Measurements from ENCODE around the gene KIF26B. TPM values are rescaled to one million over a fixed set of nuclear protein-coding genes. Genes with fewer than 3 reads are reported as not detected.

KIF26B gene
- total and polyA plus RNA-seq, 2 experiments from 2014 or later = 0.03 to 0.76 TPM

GRCh38 chr1:245124241-245124640, 30.5 kb upstream of the KIF26B start (continued):
- no peak for TF ChIP-seq ZNF462 (CRISPR knock-in tag; IDR thresholded peaks at IDR 0.05)
- no peak for TF ChIP-seq POLR2AphosphoS5 (IDR thresholded peaks at IDR 0.05; ENCODE audit: low read depth)
- no peak for TF ChIP-seq EZH2 (IDR thresholded peaks at IDR 0.05; ENCODE audit: low read depth, unreplicated experiment)
- TF ChIP-seq CTCF (conservative IDR thresholded peaks at IDR 0.05; ENCODE audit: low read depth in 2 of 2) = no peak

GRCh38 chr1:245124644-245125043, 30.1 kb upstream of the KIF26B start:
- ATAC-seq = peak; percentile 64
- H3K4me1 Mint-ChIP-seq = peaks cover 19% of the 10 kb centered on the region
- no peak overlapping the region for H2AFZ ChIP-seq
- H3F3A ChIP-seq (replicated peaks; ENCODE audit: low read depth) = no peaks in the 10 kb centered on the region
- H3K4me1 ChIP-seq (ENCODE audit: insufficient read depth) = peaks cover 9% of the 10 kb centered on the region
- no peak overlapping the region for H3K4me2 ChIP-seq
- peak; percentile 27 for DNase-seq (ENCODE audit: low spot score)
- no peak overlapping the region for H3K4me3 ChIP-seq
- H3K27me3 ChIP-seq (ENCODE audit: insufficient read depth) = no peaks in the 10 kb centered on the region
- no peaks in the 10 kb centered on the region for H3K36me3 ChIP-seq (ENCODE audit: insufficient read depth)
- H3K27ac Mint-ChIP-seq = peak overlapping the region; percentile 14; the same call in 1 of the 2 replicates
- no peak overlapping the region for H3K27ac ChIP-seq (ENCODE audit: low read depth)
- H3K4me3 Mint-ChIP-seq = no peak overlapping the region
- H3K36me3 Mint-ChIP-seq (ENCODE audit: low read depth) = no peaks in the 10 kb centered on the region
- H3K9me3 Mint-ChIP-seq = no peaks in the 10 kb centered on the region; the same call in 2 of the 3 replicates
- H3K27me3 Mint-ChIP-seq (ENCODE audit: insufficient read depth, low read depth, poor library complexity) = peaks cover 2% of the 10 kb centered on the region
- H3K79me2 ChIP-seq (replicated peaks; ENCODE audit: insufficient read depth) = no peaks in the 10 kb centered on the region
- H3K9me2 ChIP-seq (ENCODE audit: insufficient read depth) = no peaks in the 10 kb centered on the region
- no peaks in the 10 kb centered on the region for H4K20me1 ChIP-seq (replicated peaks; ENCODE audit: insufficient read depth)
- TF ChIP-seq ETS1 (IDR thresholded peaks at IDR 0.05) (no peak), NANOG (IDR thresholded peaks at IDR 0.05; ENCODE audit: borderline replicate concordance) (no peak), ZNF114 (CRISPR knock-in tag; IDR thresholded peaks at IDR 0.05) (no peak), POLR2AphosphoS5 (IDR thresholded peaks at IDR 0.05; ENCODE audit: low read depth) (no peak)
